ENCODE data around the gene HCAR1.

- no peak for TF ChIP-seq CTCF (IDR thresholded peaks at IDR 0.05; ENCODE audit: insufficient read depth, low read length)
- no peak for TF ChIP-seq REST (IDR thresholded peaks at IDR 0.05; ENCODE audit: insufficient replicate concordance, low read depth)
- no peak for TF ChIP-seq GABPA (IDR thresholded peaks at IDR 0.05; ENCODE audit: low read depth)
- TF ChIP-seq POLR2AphosphoS5 (IDR thresholded peaks at IDR 0.05; ENCODE audit: low read depth), result no peak
- no peak for TF ChIP-seq SPI1 (IDR thresholded peaks at IDR 0.05; ENCODE audit: borderline replicate concordance, low read depth)
Measured at GRCh38 chr12:122684297-122684813, 46.3 kb downstream of the HCAR1 start.

Measured in HL-60 (cell line).